Ovary (tissue), 3 donors: ENCODE data around the gene SYAP1.

Source experiments
- CTCF ChIP-seq, 3 donors: fragments of 450-650 bp in 2 of 3; fragments of 200-600 bp in 1 of 3; IDR thresholded peaks; one replicate each; pipeline versions ENCODE4 v1.5.1 to v1.8.0; 2016 to 2022; ENCODE audit warnings: antibody characterized with exemption in 3 of 3, mild to moderate bottlenecking in 1 of 3
- POLR2A ChIP-seq: fragments of 450-650 bp; IDR thresholded peaks from one replicate; pipeline ENCODE4 v1.6.1; 2017; ENCODE audit warnings: antibody characterized with exemption, mild to moderate bottlenecking, moderate library complexity
- donor health status: DM: no; HTN: no; CAD: no.

GRCh38 chrX:16778993-16779392, 59.6 kb downstream of the SYAP1 start:
- TF ChIP-seq CTCF (IDR thresholded peaks at IDR 0.05) = no peak
- no peak for TF ChIP-seq POLR2A
